ENCODE results near the gene ZNF438.

DNA sequence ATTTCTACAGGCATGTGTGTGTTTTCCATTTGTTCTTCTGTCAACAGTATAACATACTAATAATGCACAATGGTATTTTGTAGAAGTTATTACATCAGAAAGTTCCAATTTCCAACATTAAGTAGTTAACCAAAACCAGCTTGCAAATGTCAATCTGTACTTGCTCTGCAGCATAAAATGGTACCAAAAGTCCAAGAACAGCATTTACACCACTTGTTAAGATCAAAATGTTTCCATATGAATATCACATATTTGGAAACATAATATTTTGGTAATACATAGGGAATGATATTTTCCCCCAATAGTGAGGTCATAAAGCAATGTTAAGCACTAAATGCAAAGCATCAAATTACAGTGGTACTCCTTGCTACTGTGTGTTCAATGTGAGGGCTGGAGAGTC is 162.1 kb downstream of the ZNF438 start:
- TF ChIP-seq CSRNP3 (CRISPR knock-in tag; IDR thresholded peaks at IDR 0.05) (no peak), PATZ1 (CRISPR knock-in tag; IDR thresholded peaks at IDR 0.05; ENCODE audit: borderline replicate concordance) (no peak), RARB (CRISPR knock-in tag; IDR thresholded peaks at IDR 0.05) (no peak), ZNF8 (CRISPR knock-in tag; IDR thresholded peaks at IDR 0.05) (no peak), TOX (CRISPR knock-in tag; IDR thresholded peaks at IDR 0.05; ENCODE audit: borderline replicate concordance) (no peak), BACH2 (CRISPR knock-in tag; IDR thresholded peaks at IDR 0.05; ENCODE audit: borderline replicate concordance) (no peak), OSR1 (CRISPR knock-in tag; IDR thresholded peaks at IDR 0.05) (no peak), CSDC2 (CRISPR knock-in tag; IDR thresholded peaks at IDR 0.05) (no peak)
- TF ChIP-seq, protein P1, sequence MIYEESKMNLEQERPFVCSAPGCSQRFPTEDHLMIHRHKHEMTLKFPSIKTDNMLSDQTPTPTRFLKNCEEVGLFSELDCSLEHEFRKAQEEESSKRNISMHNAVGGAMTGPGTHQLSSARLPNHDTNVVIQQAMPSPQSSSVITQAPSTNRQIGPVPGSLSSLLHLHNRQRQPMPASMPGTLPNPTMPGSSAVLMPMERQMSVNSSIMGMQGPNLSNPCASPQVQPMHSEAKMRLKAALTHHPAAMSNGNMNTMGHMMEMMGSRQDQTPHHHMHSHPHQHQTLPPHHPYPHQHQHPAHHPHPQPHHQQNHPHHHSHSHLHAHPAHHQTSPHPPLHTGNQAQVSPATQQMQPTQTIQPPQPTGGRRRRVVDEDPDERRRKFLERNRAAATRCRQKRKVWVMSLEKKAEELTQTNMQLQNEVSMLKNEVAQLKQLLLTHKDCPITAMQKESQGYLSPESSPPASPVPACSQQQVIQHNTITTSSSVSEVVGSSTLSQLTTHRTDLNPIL (CRISPR knock-in tag; IDR thresholded peaks at IDR 0.05; ENCODE audit: low read depth): no peak

All from SK-N-SH treated with all-trans-retinoic acid at 6 μM for 48 hours (cell line).